Calu3 (cell line): ENCODE measurements around the gene ACACB. TPM values are rescaled to one million over a fixed set of nuclear protein-coding genes. Genes with fewer than 3 reads are reported as not detected.

ENCODE experiments used
- BruUV-seq: library from RNA; stranded (reverse); fragments of 400-500 nt; replicated peaks from 2 replicates; lab custom pipeline; 2021; lab: Mats Ljungman, UMichigan
- CTCF ChIA-PET: fragments of 300-600 bp; sonication (Branson Sonifier 250); formaldehyde crosslinking; loops from one replicate; lab custom pipeline; 2022; ENCODE audit warnings: antibody characterized with exemption; lab: Charles Lee
- DNase-seq: peaks from one replicate; pipeline ENCODE4 v3.0.0; 2022
- H3K27ac Mint-ChIP-seq: one replicate; pipeline ENCODE4 v1.8.0; 2022; ENCODE audit warnings: mixed read lengths; ENCODE audit not compliant: unreplicated experiment
- H3K27me3 Mint-ChIP-seq: one replicate; pipeline ENCODE4 v1.8.0; 2022; ENCODE audit warnings: mixed read lengths; ENCODE audit not compliant: unreplicated experiment
- H3K36me3 Mint-ChIP-seq: one replicate; pipeline ENCODE4 v1.8.0; 2022; ENCODE audit warnings: mild to moderate bottlenecking, moderate library complexity, mixed read lengths; ENCODE audit not compliant: insufficient read depth, unreplicated experiment
- H3K4me1 Mint-ChIP-seq: one replicate; pipeline ENCODE4 v1.8.0; 2022; ENCODE audit warnings: mild to moderate bottlenecking, low read depth, mixed read lengths; ENCODE audit not compliant: unreplicated experiment
- H3K4me3 Mint-ChIP-seq: one replicate; pipeline ENCODE4 v1.8.0; 2022; ENCODE audit warnings: mild to moderate bottlenecking, low read depth, moderate library complexity, mixed read lengths; ENCODE audit not compliant: unreplicated experiment
- H3K9me3 Mint-ChIP-seq: one replicate; pipeline ENCODE4 v1.8.0; 2022; ENCODE audit warnings: low read depth, mixed read lengths; ENCODE audit not compliant: unreplicated experiment
- intact Hi-C: fragments of 100-400 bp; cut with micrococcal nuclease; formaldehyde crosslinking; loops from one replicate; pipeline ENCODE4 v1.10.0; 2022; ENCODE audit not compliant: unreplicated experiment
- total RNA-seq: library from RNA; stranded (reverse); gene quantifications from 2 replicates; pipeline ENCODE4 v1.2.3, GENCODE V29; 2022
- TF ChIP-seq, protein P1 (sequence below): fragments of 200-600 bp; IDR thresholded peaks from one replicate; pipeline ENCODE4 v1.8.0; 2022; ENCODE audit warnings: antibody characterized with exemption; ENCODE audit not compliant: unreplicated experiment

Gene ACACB
- total RNA-seq, 1 experiment from 2014 or later: 6.2 TPM

DNA sequence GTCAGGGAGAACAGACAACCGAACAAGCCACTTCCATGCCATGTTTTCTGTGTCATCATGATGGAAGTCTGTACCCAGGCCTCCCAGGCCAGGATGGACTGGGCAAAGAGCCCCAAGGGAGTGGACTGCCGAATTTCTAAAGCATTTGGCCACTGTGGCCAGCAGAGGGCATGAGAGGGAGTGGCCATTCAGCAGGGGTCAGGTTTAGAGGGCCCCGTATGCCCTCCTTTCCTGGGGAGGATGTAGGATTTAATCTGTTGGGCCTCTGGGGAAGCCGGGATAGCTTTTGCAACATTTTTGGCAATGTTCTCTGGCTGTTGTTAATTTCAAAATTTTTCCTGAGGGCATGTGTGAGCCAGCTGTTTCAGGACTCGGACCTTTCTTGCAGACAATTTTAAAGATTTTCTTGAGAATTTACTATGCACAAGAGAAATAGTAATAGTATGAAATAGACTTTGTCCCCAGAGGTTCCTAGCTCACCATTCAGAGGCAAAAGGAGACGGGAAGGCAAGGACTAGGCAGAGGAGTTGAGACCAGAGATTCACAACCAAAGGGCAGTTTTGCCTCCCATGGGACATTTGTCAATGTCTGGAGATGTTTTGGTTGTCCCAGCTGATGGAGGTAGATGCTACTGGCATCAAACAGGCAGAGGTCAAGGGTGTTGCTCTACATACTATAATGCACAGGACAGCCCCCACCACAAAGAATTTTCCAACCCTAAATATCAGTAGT, 18.0 kb downstream of the ACACB start:
- no peak overlapping the region for H3K4me3 Mint-ChIP-seq
- H3K27ac Mint-ChIP-seq: no peak overlapping the region
- no peaks in the 10 kb centered on the region for H3K4me1 Mint-ChIP-seq
- BruUV-seq: no TSS peak
- no peaks in the 10 kb centered on the region for H3K36me3 Mint-ChIP-seq
- intact Hi-C loops: loop anchor here (1.0 kb wide), 1 partner anchor 251 kb away; no protein-coding TSS in a partner anchor
- peaks cover 52% of the 10 kb centered on the region for H3K27me3 Mint-ChIP-seq
- CTCF ChIA-PET: interaction anchor here (0.9 to 1.3 kb wide), 2 partner anchors 20 to 23 kb away, joined by 3 to 4 read pairs; no protein-coding TSS in a partner anchor
- peak; percentile 51 for DNase-seq
- TF ChIP-seq, protein P1, sequence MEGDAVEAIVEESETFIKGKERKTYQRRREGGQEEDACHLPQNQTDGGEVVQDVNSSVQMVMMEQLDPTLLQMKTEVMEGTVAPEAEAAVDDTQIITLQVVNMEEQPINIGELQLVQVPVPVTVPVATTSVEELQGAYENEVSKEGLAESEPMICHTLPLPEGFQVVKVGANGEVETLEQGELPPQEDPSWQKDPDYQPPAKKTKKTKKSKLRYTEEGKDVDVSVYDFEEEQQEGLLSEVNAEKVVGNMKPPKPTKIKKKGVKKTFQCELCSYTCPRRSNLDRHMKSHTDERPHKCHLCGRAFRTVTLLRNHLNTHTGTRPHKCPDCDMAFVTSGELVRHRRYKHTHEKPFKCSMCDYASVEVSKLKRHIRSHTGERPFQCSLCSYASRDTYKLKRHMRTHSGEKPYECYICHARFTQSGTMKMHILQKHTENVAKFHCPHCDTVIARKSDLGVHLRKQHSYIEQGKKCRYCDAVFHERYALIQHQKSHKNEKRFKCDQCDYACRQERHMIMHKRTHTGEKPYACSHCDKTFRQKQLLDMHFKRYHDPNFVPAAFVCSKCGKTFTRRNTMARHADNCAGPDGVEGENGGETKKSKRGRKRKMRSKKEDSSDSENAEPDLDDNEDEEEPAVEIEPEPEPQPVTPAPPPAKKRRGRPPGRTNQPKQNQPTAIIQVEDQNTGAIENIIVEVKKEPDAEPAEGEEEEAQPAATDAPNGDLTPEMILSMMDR: peak; percentile 72
- peaks cover 5% of the 10 kb centered on the region for H3K9me3 Mint-ChIP-seq

DNA sequence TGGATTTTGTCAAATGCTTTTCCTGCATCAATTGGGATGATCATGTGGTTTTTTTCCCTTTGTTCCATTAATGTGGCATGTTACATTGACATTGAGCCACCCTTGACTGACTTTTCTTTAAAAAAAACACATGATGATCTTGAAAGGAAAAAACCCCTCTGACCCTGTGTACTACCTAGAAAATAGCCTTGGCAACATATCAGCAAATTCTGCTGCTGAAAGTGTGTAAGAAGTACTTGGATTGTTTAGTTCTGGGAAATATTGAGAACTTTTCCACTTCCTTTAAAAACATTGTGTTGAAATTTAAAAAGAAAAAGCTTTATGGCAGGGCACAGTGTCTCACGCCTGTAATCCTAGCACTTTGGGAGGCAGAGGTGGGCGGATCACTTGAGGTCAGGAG, 20.7 kb downstream of the ACACB start:
- CTCF ChIA-PET: no interaction called here
- Mint-ChIP-seq H3K4me3 (no peak overlapping the region), H3K9me3 (peaks cover 5% of the 10 kb centered on the region), H3K27ac (no peak overlapping the region), H3K36me3 (no peaks in the 10 kb centered on the region), H3K4me1 (no peaks in the 10 kb centered on the region), H3K27me3 (peaks cover 46% of the 10 kb centered on the region)
- no TSS peak for BruUV-seq
- no peak for DNase-seq
- intact Hi-C loops: no loop called here
- TF ChIP-seq, protein P1: no peak

DNA sequence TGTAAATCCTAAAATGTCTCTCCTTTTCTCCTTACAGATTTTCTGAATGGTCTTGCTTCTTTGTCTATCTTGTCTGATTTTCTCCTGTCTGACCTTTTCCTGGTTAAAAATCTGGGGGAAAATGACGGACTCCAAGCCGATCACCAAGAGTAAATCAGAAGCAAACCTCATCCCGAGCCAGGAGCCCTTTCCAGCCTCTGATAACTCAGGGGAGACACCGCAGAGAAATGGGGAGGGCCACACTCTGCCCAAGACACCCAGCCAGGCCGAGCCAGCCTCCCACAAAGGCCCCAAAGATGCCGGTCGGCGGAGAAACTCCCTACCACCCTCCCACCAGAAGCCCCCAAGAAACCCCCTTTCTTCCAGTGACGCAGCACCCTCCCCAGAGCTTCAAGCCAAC, 23.0 kb downstream of the ACACB start:
- Mint-ChIP-seq H3K4me1 (no peaks in the 10 kb centered on the region), H3K27me3 (peaks cover 30% of the 10 kb centered on the region), H3K36me3 (no peaks in the 10 kb centered on the region), H3K9me3 (peaks cover 5% of the 10 kb centered on the region), H3K27ac (no peak overlapping the region), H3K4me3 (no peak overlapping the region)
- CTCF ChIA-PET: no interaction called here
- no peak for DNase-seq
- BruUV-seq: no TSS peak
- intact Hi-C loops: no loop called here
- TF ChIP-seq, protein P1: no peak

DNA sequence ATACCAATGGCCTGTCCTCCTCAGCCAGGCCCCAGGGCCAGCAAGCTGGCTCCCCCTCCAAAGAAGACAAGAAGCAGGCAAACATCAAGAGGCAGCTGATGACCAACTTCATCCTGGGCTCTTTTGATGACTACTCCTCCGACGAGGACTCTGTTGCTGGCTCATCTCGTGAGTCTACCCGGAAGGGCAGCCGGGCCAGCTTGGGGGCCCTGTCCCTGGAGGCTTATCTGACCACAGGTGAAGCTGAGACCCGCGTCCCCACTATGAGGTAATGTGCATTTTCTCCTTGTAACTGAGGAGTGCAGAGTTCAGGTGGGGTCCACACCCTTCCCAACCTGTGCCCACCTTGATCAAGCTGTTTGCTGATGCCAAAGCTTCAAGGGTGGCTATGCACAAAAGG, 23.4 kb downstream of the ACACB start:
- H3K27me3 Mint-ChIP-seq: peaks cover 26% of the 10 kb centered on the region
- no peak overlapping the region for H3K4me3 Mint-ChIP-seq
- CTCF ChIA-PET: no interaction called here
- H3K9me3 Mint-ChIP-seq: peaks cover 5% of the 10 kb centered on the region
- intact Hi-C loops: no loop called here
- no peaks in the 10 kb centered on the region for H3K36me3 Mint-ChIP-seq
- DNase-seq: no peak
- H3K27ac Mint-ChIP-seq: no peak overlapping the region
- TF ChIP-seq, protein P1: no peak
- no peaks in the 10 kb centered on the region for H3K4me1 Mint-ChIP-seq
- BruUV-seq: no TSS peak
